Neural cell (in vitro differentiated cells): ENCODE measurements around the gene ST8SIA6. TPM values are rescaled to one million over a fixed set of nuclear protein-coding genes. Genes with fewer than 3 reads are reported as not detected.

ENCODE experiments used
- H2AFZ ChIP-seq: fragments of 200-600, 300-800 bp; sonication (generic), shearing (Covaris generic); 2 replicates; pipeline ENCODE4 v1.6.0; 2014; ENCODE audit warnings: low read depth, mild to moderate bottlenecking, antibody characterized with exemption, low read length, moderate library complexity
- H3F3A ChIP-seq: fragments of 200-600 bp; shearing (Covaris generic); 2 replicates; pipeline ENCODE4 v1.6.1; 2016; ENCODE audit warnings: mild to moderate bottlenecking, moderate library complexity, mixed read lengths, antibody characterized with exemption, low read length; ENCODE audit not compliant: insufficient read depth, poor library complexity, severe bottlenecking
- H3K27ac ChIP-seq: fragments of 200-600, 300-800 bp; sonication (generic), shearing (Covaris generic); 2 replicates; pipeline ENCODE4 v1.5.1; 2014; ENCODE audit warnings: mild to moderate bottlenecking, low read length, moderate library complexity
- H3K27me3 ChIP-seq: fragments of 300-800, 200-600 bp; sonication (generic), shearing (Covaris generic); 2 replicates; pipeline ENCODE4 v1.6.0; 2014; ENCODE audit warnings: mild to moderate bottlenecking, low read depth, low read length, moderate library complexity; ENCODE audit not compliant: insufficient read depth
- H3K36me3 ChIP-seq: fragments of 300-800, 200-600 bp; sonication (generic), shearing (Covaris generic); 2 replicates; pipeline ENCODE4 v1.5.1; 2014; ENCODE audit warnings: mild to moderate bottlenecking, antibody characterized with exemption, low read length, moderate library complexity; ENCODE audit not compliant: insufficient read depth
- H3K4me2 ChIP-seq: fragments of 300-800, 200-600 bp; sonication (generic), shearing (Covaris generic); 2 replicates; pipeline ENCODE4 v1.6.0; 2014; ENCODE audit warnings: mild to moderate bottlenecking, low read length
- H3K4me3 ChIP-seq: fragments of 300-800, 200-600 bp; sonication (generic), shearing (Covaris generic); 2 replicates; pipeline ENCODE4 v1.5.1; 2014; ENCODE audit warnings: mild to moderate bottlenecking, low read length, moderate library complexity
- H3K79me2 ChIP-seq: fragments of 200-600 bp; shearing (Covaris generic); replicated peaks from 2 replicates; pipeline ENCODE4 v1.6.0; 2014; ENCODE audit warnings: mild to moderate bottlenecking, low read length, moderate library complexity; ENCODE audit not compliant: insufficient read depth
- H3K9ac ChIP-seq: fragments of 300-800, 200-600 bp; sonication (generic), shearing (Covaris generic); 2 replicates; pipeline ENCODE4 v1.6.1; 2016; ENCODE audit warnings: mild to moderate bottlenecking, low read length, mixed read lengths
- H3K9me2 ChIP-seq: fragments of 200-600 bp; shearing (Covaris generic); 2 replicates; pipeline ENCODE4 v1.6.1; 2016; ENCODE audit warnings: mild to moderate bottlenecking, low read length, mixed read lengths; ENCODE audit not compliant: insufficient read depth
- H3K9me3 ChIP-seq: fragments of 200-600, 300-800 bp; sonication (generic), shearing (Covaris generic); 2 replicates; pipeline ENCODE4 v1.6.1; 2016; ENCODE audit warnings: mild to moderate bottlenecking, mixed run types, low read length, moderate library complexity, mixed read lengths
- H4K20me1 ChIP-seq: fragments of 200-600 bp; shearing (Covaris generic); 2 replicates; pipeline ENCODE4 v1.6.1; 2016; ENCODE audit warnings: mild to moderate bottlenecking, mixed run types; ENCODE audit not compliant: insufficient read depth
- CTCF ChIP-seq: fragments of 450-650 bp; IDR thresholded peaks from 2 replicates; pipeline ENCODE4 v1.5.1; 2014; ENCODE audit warnings: antibody characterized with exemption, mild to moderate bottlenecking, moderate library complexity; ENCODE audit not compliant: poor library complexity, severe bottlenecking
- EP300 ChIP-seq: fragments of 450-650 bp; conservative IDR thresholded peaks from 2 replicates; pipeline ENCODE4 v1.6.1; 2014; ENCODE audit warnings: antibody characterized with exemption, mild to moderate bottlenecking, moderate library complexity; ENCODE audit not compliant: poor library complexity, severe bottlenecking
- EZH2 ChIP-seq: fragments of 200-600, 300-800 bp; shearing (Covaris generic), sonication (generic); IDR thresholded peaks from 2 replicates; pipeline ENCODE4 v1.6.1; 2014; ENCODE audit warnings: antibody characterized with exemption, low read length, borderline replicate concordance, mild to moderate bottlenecking; ENCODE audit not compliant: insufficient read depth, poor library complexity, severe bottlenecking
- MXI1 ChIP-seq: fragments of 450-650 bp; conservative IDR thresholded peaks from 2 replicates; pipeline ENCODE4 v1.6.1; 2014; ENCODE audit warnings: antibody characterized with exemption, mild to moderate bottlenecking; ENCODE audit not compliant: poor library complexity, severe bottlenecking
- POLR2AphosphoS5 ChIP-seq: IDR thresholded peaks from 2 replicates; pipeline ENCODE4 v1.6.1; 2012
- RAD21 ChIP-seq: fragments of 450-650 bp; conservative IDR thresholded peaks from 2 replicates; pipeline ENCODE4 v1.6.1; 2014; ENCODE audit warnings: antibody characterized with exemption, mild to moderate bottlenecking, moderate library complexity
- REST ChIP-seq: IDR thresholded peaks from 2 replicates; pipeline ENCODE4 v1.6.1; 2012; ENCODE audit warnings: borderline replicate concordance
- SMC3 ChIP-seq: fragments of 450-650 bp; conservative IDR thresholded peaks from 2 replicates; pipeline ENCODE4 v1.6.1; 2014; ENCODE audit warnings: antibody characterized with exemption, mild to moderate bottlenecking, moderate library complexity; ENCODE audit not compliant: poor library complexity
- TAF1 ChIP-seq: IDR thresholded peaks from 2 replicates; pipeline ENCODE4 v1.6.1; 2012; ENCODE audit warnings: low read depth
- polyA plus RNA-seq: library from polyadenylated mRNA; depleted of rRNA; stranded (reverse); fragments of >200 nt; gene quantifications from 2 replicates; pipeline ENCODE4 v1.2.3, GENCODE V29; 2014

The ST8SIA6 gene
- polyA plus RNA-seq, 1 donor from 2014 or later: 0.41 TPM

- Histone ChIP-seq H3K79me2 (no peaks in the 10 kb centered on the region), H3K4me2 (no peak overlapping the region), H3K27ac (no peak overlapping the region), H3F3A (no peaks in the 10 kb centered on the region), H2AFZ (no peak overlapping the region), H3K36me3 (no peaks in the 10 kb centered on the region), H3K9me3 (no peaks in the 10 kb centered on the region), H3K4me3 (no peak overlapping the region), H4K20me1 (no peaks in the 10 kb centered on the region), H3K27me3 (no peaks in the 10 kb centered on the region), H3K9me2 (no peaks in the 10 kb centered on the region), H3K9ac (no peak overlapping the region)
- TF ChIP-seq POLR2AphosphoS5: no peak
- no peak for TF ChIP-seq CTCF
Measured at GRCh38 chr10:17422931-17423330, 31.5 kb downstream of the ST8SIA6 start.

GRCh38 chr10:17418249-17418648 is 36.1 kb downstream of the ST8SIA6 start:
- Histone ChIP-seq H3K4me3 (no peak overlapping the region), H3K9me3 (no peaks in the 10 kb centered on the region), H3K27ac (no peak overlapping the region), H3K36me3 (no peaks in the 10 kb centered on the region), H3K9ac (no peak overlapping the region), H3F3A (no peaks in the 10 kb centered on the region), H3K27me3 (no peaks in the 10 kb centered on the region), H3K9me2 (no peaks in the 10 kb centered on the region), H2AFZ (no peak overlapping the region), H3K4me2 (no peak overlapping the region), H3K79me2 (no peaks in the 10 kb centered on the region), H4K20me1 (no peaks in the 10 kb centered on the region)
- TF ChIP-seq RAD21 (no peak), EZH2 (no peak), SMC3 (no peak), POLR2AphosphoS5 (no peak), EP300 (no peak), REST (no peak), TAF1 (no peak), CTCF (no peak), MXI1 (no peak)
